Thyroid gland (tissue), 4 donors: ENCODE data around the gene ATL2. TPM values are rescaled to one million over a fixed set of nuclear protein-coding genes. Genes with fewer than 3 reads are reported as not detected.
A peak's percentile ranks its signal among the peaks of the same experiment; 100 is the strongest.
"Not testable (repeated sequence)": the region's sequence is repeated elsewhere in the genome, so short reads cannot be mapped to it uniquely, and the experiment has no call there.

Source experiments
- DNase-seq, 2 donors: peaks; one replicate each; pipeline ENCODE4 v3.0.0-alpha.2; 2019
- H3K27ac ChIP-seq, 3 donors: fragments of 200-600 bp; sonication (generic); 1 replicate in 2 of 3; 2 replicates in 1 of 3; pipeline ENCODE4 v1.5.1; 2016 to 2019; ENCODE audit warnings: mild to moderate bottlenecking in 1 of 3, moderate library complexity in 1 of 3
- H3K27me3 ChIP-seq: fragments of 200-600 bp; sonication (generic); one replicate; pipeline ENCODE4 v1.5.1; 2019
- H3K36me3 ChIP-seq, 2 donors: fragments of 200-600 bp; sonication (generic); one replicate each; pipeline ENCODE4 v1.5.1; 2016 to 2019
- H3K4me1 ChIP-seq, 2 donors: fragments of 200-600 bp; sonication (generic); one replicate each; pipeline ENCODE4 v1.5.1; 2017 to 2019
- H3K4me3 ChIP-seq, 3 donors: fragments of 200-600 bp; sonication (generic); replicated peaks in 1 of 3; 1 replicate in 2 of 3; 2 replicates in 1 of 3; pipeline ENCODE4 v1.5.1; 2016; ENCODE audit warnings: mild to moderate bottlenecking in 1 of 3
- H3K9me3 ChIP-seq: fragments of 200-600 bp; sonication (generic); one replicate; pipeline ENCODE4 v1.5.1; 2017
- POLR2A ChIP-seq, 2 donors: fragments of 450-650 bp; IDR thresholded peaks; one replicate each; pipeline ENCODE4 v1.6.1; 2017; ENCODE audit warnings: antibody characterized with exemption in 2 of 2, mild to moderate bottlenecking in 2 of 2, moderate library complexity in 1 of 2
- WGBS, 2 donors: methylation state at CpG; one replicate each; pipeline ENCODE4 v1.1.5; 2017; 5-methylcytosine and 5-hydroxymethylcytosine counted together
- intact Hi-C: fragments of 100-400 bp; cut with DNase I; formaldehyde crosslinking; loops from one replicate; pipeline ENCODE4 v1.15.1; 2023
- total RNA-seq, 4 donors: library from RNA; depleted of rRNA; stranded (reverse); fragments of >200 nt; gene quantifications; one replicate each; pipeline ENCODE4 v1.2.3, GENCODE V29; 2016
- TF ChIP-seq, protein P1 (sequence below), 6 experiments: fragments of 200-600 bp in 3 of 6; fragments of 450-650 bp in 3 of 6; sonication (generic) in 3 of 6; IDR thresholded peaks; one replicate each; pipeline ENCODE4 v1.5.1; 2016 to 2019; ENCODE audit warnings: antibody characterized with exemption in 6 of 6, mild to moderate bottlenecking in 2 of 6, inconsistent platforms in 1 of 6, moderate library complexity in 1 of 6

Gene ATL2
- total RNA-seq, 4 donors from 2014 or later, result 126 to 267 (median 146) TPM

DNA sequence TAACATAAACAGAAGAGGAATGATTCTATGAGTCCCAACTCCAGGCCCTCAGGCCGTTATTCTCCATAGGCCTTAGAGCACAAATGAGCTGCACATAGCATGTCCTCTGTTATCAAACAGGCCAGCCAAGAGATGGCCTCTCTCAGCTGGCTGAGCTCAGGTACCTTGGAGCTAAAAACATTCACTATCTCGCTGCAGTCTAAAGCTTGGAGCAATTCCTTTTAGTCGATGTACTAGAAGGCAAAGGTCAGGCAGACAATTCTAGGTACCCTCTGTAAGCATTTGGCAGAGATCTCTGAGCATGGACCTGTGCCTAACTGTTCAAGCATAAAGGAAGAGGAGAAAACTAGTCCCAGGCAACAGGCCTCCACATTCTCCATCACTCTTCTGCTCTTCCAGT, 38.0 kb upstream of the ATL2 start:
- H3K27me3 ChIP-seq, result no peaks in the 10 kb centered on the region
- H3K27ac ChIP-seq, result peak overlapping the region; percentile 18 to 49 (median 37)
- no peak for TF ChIP-seq POLR2A (IDR thresholded peaks at IDR 0.05)
- TF ChIP-seq, protein P1, sequence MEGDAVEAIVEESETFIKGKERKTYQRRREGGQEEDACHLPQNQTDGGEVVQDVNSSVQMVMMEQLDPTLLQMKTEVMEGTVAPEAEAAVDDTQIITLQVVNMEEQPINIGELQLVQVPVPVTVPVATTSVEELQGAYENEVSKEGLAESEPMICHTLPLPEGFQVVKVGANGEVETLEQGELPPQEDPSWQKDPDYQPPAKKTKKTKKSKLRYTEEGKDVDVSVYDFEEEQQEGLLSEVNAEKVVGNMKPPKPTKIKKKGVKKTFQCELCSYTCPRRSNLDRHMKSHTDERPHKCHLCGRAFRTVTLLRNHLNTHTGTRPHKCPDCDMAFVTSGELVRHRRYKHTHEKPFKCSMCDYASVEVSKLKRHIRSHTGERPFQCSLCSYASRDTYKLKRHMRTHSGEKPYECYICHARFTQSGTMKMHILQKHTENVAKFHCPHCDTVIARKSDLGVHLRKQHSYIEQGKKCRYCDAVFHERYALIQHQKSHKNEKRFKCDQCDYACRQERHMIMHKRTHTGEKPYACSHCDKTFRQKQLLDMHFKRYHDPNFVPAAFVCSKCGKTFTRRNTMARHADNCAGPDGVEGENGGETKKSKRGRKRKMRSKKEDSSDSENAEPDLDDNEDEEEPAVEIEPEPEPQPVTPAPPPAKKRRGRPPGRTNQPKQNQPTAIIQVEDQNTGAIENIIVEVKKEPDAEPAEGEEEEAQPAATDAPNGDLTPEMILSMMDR (IDR thresholded peaks at IDR 0.05), result no peak
- H3K9me3 ChIP-seq, result no peaks in the 10 kb centered on the region
- H3K36me3 ChIP-seq, result no peaks in the 10 kb centered on the region
- no peak overlapping the region for H3K4me3 ChIP-seq
- intact Hi-C loops, result no loop called here
- 40 to 41% methylated on average over 3 of the region's 3 CpGs for WGBS, 2 donors
- H3K4me1 ChIP-seq, result peaks cover 26 to 36% of the 10 kb centered on the region in 2 donors
- DNase-seq, result peak in 1 of 2 donors; percentile 26

DNA sequence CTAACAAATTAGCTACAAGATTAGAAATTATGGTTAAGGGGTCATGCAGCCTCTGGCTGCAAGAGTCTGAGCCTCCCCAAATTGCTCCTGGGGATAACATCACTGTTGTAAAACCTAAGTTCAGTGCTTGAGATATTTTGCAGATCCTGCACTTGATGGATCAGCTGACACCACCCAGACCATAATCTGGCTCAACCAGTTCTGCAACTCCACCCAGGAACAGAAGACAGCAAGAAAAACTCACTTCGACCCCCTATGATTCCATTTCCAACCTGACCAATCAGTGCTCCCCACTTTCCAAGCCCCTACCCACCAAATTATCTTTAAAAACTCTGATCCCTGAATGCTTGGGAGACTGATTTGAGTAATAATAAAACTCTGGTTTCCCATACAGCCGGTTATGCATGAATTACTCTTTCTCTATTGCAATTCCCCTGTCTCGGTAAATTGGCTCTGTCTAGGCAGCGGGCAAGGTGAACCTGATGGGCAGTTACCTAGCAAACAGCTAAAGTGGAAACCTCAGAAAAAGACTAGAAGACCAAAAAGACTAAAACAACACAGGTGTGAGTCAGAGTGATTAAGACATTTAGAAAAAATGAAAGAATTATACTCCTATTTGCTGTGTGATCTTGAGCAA, 35.3 kb upstream of the ATL2 start:
- H3K36me3 ChIP-seq, H3K4me3 ChIP-seq, intact Hi-C loops, H3K9me3 ChIP-seq, H3K27me3 ChIP-seq, H3K27ac ChIP-seq: not testable (repeated sequence)
- 73 to 85% methylated on average over 4 of the region's 4 CpGs for WGBS, 2 donors
- peak; percentile 47 to 50 for DNase-seq
- H3K4me1 ChIP-seq, result peaks cover 34 to 43% of the 10 kb centered on the region in 2 donors

DNA sequence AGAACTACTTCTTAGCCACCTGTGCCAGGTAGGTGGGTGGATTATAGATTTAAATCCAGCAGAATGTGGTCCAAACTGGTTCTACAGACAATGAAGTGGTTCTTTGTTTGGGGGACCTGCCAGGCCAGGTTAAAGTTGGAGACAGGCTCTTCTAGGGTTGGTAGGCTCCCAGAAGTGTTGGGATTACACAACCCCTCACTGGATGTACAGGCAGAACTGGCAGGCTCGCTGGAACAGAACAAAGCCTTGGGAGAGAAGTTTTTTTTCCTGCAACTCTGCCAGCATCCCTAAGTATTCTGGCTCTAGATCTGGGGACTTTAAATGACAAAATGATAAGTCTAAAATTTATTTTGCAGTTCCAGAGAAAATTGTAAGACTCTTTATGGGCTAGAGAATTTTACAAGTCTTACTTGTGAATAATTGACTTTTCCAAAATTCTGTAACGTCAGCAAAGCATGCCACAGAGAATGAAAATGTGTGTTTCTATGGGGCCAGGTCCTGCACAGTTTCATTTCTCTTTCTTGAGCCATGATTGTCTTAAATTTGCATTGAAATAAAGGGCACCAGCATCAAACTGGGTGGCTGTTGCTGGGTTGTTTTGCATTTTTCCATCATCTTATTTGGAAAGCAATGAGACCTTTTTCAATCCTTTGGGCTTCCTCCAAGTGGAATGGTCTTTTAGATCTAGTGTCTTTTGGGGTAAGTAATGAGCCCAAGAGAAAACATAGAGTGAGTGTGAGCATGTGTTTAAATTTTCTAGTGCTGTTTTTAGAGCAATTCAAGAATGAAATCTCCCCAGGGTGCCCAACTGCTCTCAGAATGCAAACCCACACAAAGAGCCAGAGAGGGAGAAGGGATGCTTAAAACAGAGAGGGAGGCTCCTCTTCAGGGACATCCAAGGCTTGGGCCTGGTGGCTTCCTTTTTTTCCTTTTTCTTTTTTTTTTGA, 32.4 kb upstream of the ATL2 start:
- no peaks in the 10 kb centered on the region for H3K9me3 ChIP-seq
- TF ChIP-seq, protein P1 (IDR thresholded peaks at IDR 0.05), result no peak
- TF ChIP-seq POLR2A (IDR thresholded peaks at IDR 0.05), result no peak
- H3K27ac ChIP-seq, result peak overlapping the region; percentile 44 to 73 (median 68)
- intact Hi-C loops, result no loop called here
- no peak overlapping the region for H3K4me3 ChIP-seq
- H3K36me3 ChIP-seq, result no peaks in the 10 kb centered on the region
- WGBS, 2 donors, result 8% methylated on average over 2 of the region's 2 CpGs
- peak; percentile 91 to 93 for DNase-seq
- H3K27me3 ChIP-seq, result no peaks in the 10 kb centered on the region
- H3K4me1 ChIP-seq, result peaks cover 26 to 48% of the 10 kb centered on the region in 2 donors

DNA sequence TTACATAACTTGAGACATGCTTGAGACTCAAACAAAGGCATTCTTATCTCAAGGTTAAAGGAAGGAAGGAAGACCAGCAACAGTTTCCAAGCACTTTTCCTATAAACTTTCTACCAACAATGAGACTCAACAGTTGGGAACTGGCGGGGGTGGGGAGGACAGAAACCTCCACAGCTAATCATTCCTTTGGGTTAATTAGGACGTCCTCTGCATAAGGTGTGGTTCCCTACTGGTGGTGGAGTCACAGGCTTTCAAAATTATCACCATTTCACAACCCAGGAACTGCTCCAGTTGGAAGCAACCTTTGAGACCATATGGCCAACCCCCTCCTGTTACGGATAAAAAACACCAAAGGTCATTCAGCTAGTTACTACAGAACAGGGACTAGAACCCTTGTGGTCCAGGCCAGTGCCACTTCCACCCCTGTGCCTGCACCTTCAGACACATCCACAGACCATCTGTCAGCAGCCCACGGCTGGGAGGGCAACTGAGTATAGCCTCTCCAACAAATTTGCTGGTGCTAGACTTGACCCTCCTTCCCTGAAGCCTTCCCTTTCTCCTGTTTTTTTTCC, 30.1 kb upstream of the ATL2 start:
- WGBS, 2 donors, result 78 to 92% methylated on average over 4 of the region's 4 CpGs
- Histone ChIP-seq H3K9me3 (no peaks in the 10 kb centered on the region), H3K27ac (peak overlapping the region; percentile 5 to 73 (median 62)), H3K36me3 (no peaks in the 10 kb centered on the region), H3K4me1 (peaks cover 26 to 48% of the 10 kb centered on the region in 2 donors), H3K4me3 (no peak overlapping the region), H3K27me3 (no peaks in the 10 kb centered on the region)
- no peak for TF ChIP-seq POLR2A (IDR thresholded peaks at IDR 0.05)
- TF ChIP-seq, protein P1 (IDR thresholded peaks at IDR 0.05), result no peak
- intact Hi-C loops, result no loop called here
- DNase-seq, result no peak

DNA sequence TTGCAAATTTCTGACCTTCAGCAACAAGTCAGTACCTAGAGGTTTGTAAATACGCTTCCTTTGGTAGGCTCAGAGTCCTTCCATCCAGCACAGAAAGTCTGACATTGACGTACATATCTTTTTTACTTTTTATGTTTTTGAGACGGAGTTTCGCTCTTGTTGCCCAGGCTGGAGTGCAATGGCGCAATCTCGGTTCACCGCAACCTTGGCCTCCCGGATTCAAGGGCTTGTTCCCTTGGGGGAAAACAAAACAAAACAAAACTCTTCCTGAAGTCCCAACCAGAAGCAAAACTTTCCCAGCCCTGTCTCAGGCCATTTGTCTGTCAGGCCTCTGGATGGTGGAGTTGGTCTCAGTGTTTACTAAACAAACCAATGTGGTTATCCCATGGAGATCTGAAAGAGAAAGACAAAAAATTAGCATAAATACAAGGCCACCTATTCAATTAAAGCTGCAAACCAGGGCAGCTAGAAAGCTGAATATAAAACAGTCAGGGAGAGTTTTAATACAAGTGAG, 29.6 kb upstream of the ATL2 start:
- Histone ChIP-seq H3K9me3 (no peaks in the 10 kb centered on the region), H3K4me1 (peaks cover 26 to 48% of the 10 kb centered on the region in 2 donors), H3K27me3 (no peaks in the 10 kb centered on the region), H3K4me3 (no peak overlapping the region), H3K27ac (peak overlapping the region; percentile 5 to 73 (median 62)), H3K36me3 (no peaks in the 10 kb centered on the region)
- DNase-seq, result peak; percentile 17 to 20
- TF ChIP-seq, protein P1 (IDR thresholded peaks at IDR 0.05), result no peak
- no peak for TF ChIP-seq POLR2A (IDR thresholded peaks at IDR 0.05)
- intact Hi-C loops, result no loop called here
- WGBS, 2 donors, result 61 to 68% methylated on average over 8 of the region's 8 CpGs
